NCI-H146 treated with DMSO at 0.1 percent for 48 hours (cell line): ENCODE data around the gene DYNC1I1.
"Not testable (repeated sequence)": the region's sequence is repeated elsewhere in the genome, so short reads cannot be mapped to it uniquely, and the experiment has no call there.

Experiments used
- DNase-seq: peaks from one replicate; lab custom pipeline; 2025; ENCODE audit not compliant: unreplicated experiment; lab: John Stamatoyannopoulos, UW

The DYNC1I1 gene

GRCh38 chr7:95906851-95907250, 134.5 kb downstream of the DYNC1I1 start:
- DNase-seq: no peak

- DNase-seq: no peak
These were observed 135.0 kb downstream of the DYNC1I1 start for GRCh38 chr7:95907337-95907736.

- DNase-seq: no peak
These were observed 136.1 kb downstream of the DYNC1I1 start for GRCh38 chr7:95908499-95908898.

- DNase-seq: no peak
These were observed 138.0 kb downstream of the DYNC1I1 start for GRCh38 chr7:95910341-95910740.

DNA sequence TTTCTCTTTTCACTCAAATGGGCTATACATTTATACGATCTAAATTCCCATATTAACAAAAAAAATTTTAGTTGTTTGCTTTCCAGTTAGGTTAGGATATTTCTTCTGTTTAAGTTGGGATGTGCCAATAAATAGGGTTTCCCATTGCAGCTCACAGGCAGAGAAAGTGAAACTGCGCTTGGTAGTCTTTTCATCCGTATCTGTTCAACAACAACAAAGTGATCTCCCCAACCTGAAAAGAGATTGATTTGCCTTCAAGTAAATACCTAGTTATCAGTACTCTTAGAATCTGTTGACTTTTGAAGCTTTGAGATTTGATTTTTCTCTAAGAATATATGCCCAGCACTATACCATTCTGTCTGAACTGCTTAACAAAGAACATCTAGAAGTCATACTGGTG, 143.4 kb downstream of the DYNC1I1 start:
- DNase-seq: no peak

DNA sequence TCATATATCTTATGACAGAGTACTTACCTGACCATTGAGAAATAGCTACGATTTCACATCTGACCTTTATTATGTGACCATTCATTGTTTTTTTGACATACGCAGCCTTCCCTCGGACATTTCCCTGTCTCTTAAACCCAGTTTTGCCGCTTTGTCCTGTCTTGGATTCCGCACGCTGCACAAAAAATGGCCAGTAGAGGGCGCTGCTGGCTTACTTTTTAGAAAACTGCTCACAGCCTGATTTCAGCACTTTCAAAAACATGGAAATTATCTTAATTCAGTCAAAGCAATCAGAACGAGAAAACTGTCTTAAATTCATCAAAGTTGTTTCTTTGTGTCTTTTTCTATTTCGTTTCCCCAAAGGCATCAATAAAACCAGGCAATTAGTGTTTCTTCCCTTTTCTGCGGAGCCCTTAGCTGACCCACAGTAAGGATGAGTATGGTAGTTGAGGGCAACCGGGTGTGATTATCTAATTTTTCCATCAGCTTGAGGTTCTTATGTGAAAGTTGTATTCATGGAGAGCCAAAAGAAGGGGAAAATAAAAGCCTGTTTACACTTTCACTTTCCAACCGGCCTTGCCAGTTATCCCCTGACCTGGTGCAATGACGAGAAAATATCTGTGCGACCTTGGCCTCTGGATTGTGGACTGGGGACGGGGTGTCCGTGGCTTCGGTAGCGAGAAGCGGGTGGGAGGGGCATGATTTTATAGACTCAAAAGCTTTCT, 144.4 kb downstream of the DYNC1I1 start:
- peak; percentile 68 for DNase-seq

DNA sequence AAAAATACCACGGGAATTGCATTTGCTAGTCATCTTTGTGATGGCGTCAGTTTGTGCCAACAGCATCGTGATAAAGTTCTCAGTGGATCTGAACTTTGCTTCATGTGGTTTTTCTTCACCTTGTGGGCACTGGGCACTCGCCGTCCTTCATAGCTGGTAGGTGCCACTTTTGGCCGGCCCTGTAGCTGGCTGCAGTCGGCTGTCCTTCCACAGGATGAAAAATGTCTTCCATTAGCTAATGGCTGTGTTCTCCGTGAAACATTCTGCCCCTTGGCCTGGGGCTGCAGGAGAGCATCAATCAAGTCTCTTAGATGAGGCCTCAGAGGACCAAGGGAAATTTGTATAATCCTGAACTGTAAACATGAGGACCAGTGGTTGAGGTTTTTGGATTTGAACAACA, 145.3 kb downstream of the DYNC1I1 start:
- no peak for DNase-seq

GRCh38 chr7:95919556-95919955, 147.2 kb downstream of the DYNC1I1 start:
- DNase-seq: no peak

- DNase-seq: no peak
These were observed 149.2 kb downstream of the DYNC1I1 start for GRCh38 chr7:95921543-95921942.

DNA sequence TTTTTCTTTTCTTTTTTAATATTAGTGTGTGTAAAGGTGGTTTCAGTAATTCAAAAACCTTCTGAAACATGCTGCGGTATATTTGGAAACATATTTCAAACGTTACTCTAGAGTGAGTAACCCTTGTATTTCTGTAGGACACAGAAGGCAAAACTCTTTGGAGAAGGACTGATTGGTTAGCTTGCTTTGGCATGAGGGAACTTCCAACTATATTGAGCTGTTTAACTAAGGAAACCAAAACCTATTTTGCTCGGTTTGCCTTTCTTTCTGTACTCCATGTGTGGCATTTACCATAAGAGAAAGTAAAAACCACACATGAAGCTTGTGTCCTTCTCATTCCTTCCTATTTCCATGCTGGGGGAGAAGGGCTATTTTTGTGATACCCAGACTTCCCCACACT, 149.8 kb downstream of the DYNC1I1 start:
- DNase-seq: no peak

DNA sequence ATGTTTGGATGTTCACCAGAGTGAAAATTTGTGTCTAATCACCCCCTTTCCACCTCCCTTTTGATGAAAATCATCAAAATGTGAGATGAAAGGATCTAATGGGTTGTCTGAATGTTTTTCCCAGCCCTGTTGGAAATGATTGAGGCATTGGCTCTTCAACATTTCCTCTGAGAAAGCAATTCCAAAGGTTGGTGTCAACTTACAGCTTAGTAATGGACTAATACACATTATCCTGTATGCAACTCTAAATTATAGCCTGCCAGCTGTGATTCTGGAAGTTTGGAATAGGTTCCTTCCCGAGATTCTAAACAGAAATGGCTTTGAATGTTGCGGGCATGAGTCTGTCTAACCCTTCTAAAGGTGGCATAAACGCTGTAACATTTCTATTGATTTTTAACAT, 152.9 kb downstream of the DYNC1I1 start:
- no peak for DNase-seq

DNA sequence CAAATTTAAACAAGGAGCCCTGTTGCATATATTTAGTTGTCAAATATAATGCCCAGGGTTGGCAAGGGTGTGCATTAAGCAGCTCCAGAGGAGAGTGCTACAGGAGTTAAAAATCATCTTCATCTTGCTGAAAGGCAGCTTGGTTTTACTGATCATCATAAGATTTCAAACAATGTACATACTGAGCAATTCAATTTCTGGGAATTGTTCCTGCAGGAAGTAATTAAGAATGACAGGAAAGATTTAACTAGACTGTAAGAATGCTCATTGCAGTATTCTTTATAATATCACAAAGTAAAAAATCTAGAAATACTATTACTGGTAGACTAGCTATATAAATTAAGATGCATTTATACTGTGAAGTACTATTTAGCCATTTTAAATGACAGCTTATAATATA, 153.6 kb downstream of the DYNC1I1 start:
- DNase-seq: peak; percentile 22

GRCh38 chr7:95927756-95928155, 155.4 kb downstream of the DYNC1I1 start:
- no peak for DNase-seq

DNA sequence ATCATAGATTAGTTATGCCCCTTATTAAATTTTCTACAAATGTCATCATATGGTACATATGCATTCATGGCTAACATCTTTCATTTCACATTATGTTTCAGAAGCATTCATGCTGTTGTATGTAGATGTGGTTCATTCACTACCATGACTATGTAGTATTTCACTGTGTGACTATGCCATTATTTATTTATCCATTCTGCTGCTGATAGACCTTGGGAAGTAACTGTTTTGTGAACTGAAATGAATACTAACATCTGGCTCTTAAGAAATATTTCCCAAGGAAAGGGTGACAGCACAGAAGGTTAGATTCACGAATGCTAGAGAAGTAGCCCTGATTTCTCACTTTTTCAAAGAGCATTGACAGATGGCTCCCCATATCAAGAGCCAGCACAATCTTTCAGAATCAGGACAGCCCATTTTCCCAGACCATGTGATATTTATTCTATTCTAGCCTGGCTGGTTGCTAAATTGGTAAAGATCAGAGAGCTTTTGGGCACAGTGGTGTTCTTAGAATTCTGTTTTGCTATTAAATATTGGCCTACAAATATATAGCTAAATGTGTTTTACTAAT, 157.4 kb downstream of the DYNC1I1 start:
- DNase-seq: no peak

GRCh38 chr7:95931460-95932232, 159.3 kb downstream of the DYNC1I1 start:
- no peak for DNase-seq

DNA sequence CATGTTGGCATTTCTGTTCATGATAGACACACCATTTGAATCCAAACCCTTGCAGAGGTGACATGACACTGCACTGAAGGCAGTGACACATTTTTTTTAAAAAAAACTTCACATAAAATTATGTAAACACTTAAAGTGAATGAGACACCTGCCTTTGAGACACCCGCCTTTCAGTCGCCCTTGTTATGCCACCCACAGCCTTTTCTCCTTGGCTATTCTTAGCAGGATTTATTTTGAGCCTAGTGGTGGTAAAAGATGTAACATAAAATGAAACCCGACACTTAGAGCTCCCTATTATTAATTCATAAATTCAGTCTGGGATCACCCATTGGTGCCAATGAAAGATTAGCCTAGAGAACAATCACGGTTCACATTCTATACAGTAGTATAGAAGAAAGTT, 161.3 kb downstream of the DYNC1I1 start:
- peak; percentile 91 for DNase-seq

DNA sequence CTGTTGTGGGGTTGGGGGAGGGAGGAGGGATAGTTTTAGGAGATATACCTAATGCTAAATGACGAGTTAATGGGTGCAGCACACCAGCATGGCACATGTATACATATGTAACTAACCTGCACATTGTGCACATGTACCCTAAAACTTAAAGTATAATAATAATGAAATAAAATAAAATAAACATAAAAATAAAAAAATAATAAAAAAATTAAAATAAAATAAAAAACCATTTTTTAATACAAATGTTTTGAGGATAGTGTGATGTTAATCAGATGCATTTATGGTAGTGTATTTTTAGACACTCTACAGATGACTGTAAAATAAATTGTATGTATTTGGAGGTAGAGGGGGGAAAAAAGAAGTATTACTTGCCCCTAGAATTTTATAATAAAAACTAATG, 172.5 kb downstream of the DYNC1I1 start:
- DNase-seq: not testable (repeated sequence)

GRCh38 chr7:95950698-95951097, 178.3 kb downstream of the DYNC1I1 start:
- DNase-seq: no peak

DNA sequence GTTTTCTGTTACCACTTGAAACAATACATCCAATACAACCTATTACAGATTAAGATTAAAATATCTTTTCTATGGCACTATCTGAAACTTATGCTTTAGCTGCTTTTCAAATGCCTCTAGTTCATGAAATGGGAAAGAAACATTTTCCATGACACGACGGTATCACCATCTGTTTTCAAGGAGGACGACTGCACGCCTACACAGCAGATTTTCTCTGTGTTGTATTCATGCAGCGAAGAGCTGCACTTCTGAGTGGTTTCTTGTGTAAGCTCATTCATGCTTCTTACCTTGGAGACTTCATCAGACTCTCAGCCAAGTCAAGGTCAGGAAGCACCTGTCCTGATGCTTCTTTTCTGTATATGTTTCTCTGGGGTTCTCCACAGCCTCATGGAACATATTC, 179.2 kb downstream of the DYNC1I1 start:
- DNase-seq: no peak

- DNase-seq: no peak
These were observed 179.8 kb downstream of the DYNC1I1 start for GRCh38 chr7:95951997-95952795.

DNA sequence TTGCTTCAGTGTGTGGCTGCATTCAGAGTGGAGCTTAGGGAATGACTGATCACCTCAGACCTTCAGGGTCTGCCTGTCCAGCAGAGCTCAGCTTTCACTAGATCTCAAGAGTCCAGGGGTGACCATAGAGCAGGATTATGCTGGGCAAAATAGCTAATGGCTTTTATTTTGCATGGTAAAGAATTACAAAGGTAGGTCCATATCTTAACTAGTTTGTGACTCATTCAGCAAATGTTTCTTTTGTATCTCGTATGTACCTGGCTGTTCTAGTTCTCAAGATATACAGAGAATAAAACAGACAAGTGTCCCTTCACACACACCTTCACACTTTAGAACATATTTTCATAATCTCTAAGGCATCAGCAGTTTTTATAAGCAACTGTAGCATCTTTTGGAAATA, 180.5 kb downstream of the DYNC1I1 start:
- DNase-seq: no peak
